SU-DHL-6 (cell line): ENCODE measurements around the gene PPM1H.

Experiments used
- H2AFZ ChIP-seq: fragments of 200-600 bp; sonication (generic); 2 replicates; pipeline ENCODE4 v1.6.1; 2014; ENCODE audit warnings: low read depth, mild to moderate bottlenecking, moderate library complexity, mixed read lengths, antibody characterized with exemption, low read length; ENCODE audit not compliant: severe bottlenecking
- H3F3A ChIP-seq: fragments of 200-600 bp; shearing (Covaris generic); 2 replicates; pipeline ENCODE4 v1.6.0; 2016; ENCODE audit warnings: antibody characterized with exemption, mild to moderate bottlenecking; ENCODE audit not compliant: insufficient read depth
- H3K27ac ChIP-seq: fragments of 200-600 bp; sonication (generic); 2 replicates; pipeline ENCODE4 v1.5.1; 2016; ENCODE audit warnings: low read depth, mild to moderate bottlenecking, low read length, moderate library complexity, mixed read lengths
- H3K27me3 ChIP-seq: fragments of 200-600 bp; sonication (generic), shearing (Covaris generic); 2 replicates; pipeline ENCODE4 v1.6.0; 2014; ENCODE audit warnings: mild to moderate bottlenecking, low read length
- H3K36me3 ChIP-seq: fragments of 200-600 bp; sonication (generic); 2 replicates; pipeline ENCODE4 v1.6.1; 2014; ENCODE audit warnings: mild to moderate bottlenecking, low read length, mixed read lengths
- H3K4me2 ChIP-seq: fragments of 300-600, 200-600 bp; shearing (Covaris generic), sonication (generic); 2 replicates; pipeline ENCODE4 v1.6.0; 2014; ENCODE audit warnings: low read length, low read depth, mild to moderate bottlenecking; ENCODE audit not compliant: poor library complexity, severe bottlenecking
- H3K4me3 ChIP-seq: fragments of 200-600 bp; sonication (generic); 2 replicates; pipeline ENCODE4 v1.5.1; 2014; ENCODE audit warnings: antibody characterized with exemption, low read length, mild to moderate bottlenecking, mixed read lengths; ENCODE audit not compliant: insufficient read depth, poor library complexity, severe bottlenecking
- H3K79me2 ChIP-seq: fragments of 200-600 bp; sonication (generic); 2 replicates; pipeline ENCODE4 v1.6.1; 2014; ENCODE audit warnings: mild to moderate bottlenecking, low read length, moderate library complexity; ENCODE audit not compliant: insufficient read depth
- H3K9ac ChIP-seq: fragments of 200-600 bp; sonication (generic); 2 replicates; pipeline ENCODE4 v1.7.0; 2014; ENCODE audit warnings: mild to moderate bottlenecking, low read length
- H3K9me2 ChIP-seq: fragments of 200-600 bp; sonication (generic); replicated peaks from 2 replicates; pipeline ENCODE4 v1.6.1; 2014; ENCODE audit warnings: low read length; ENCODE audit not compliant: insufficient read depth
- H3K9me3 ChIP-seq: fragments of 200-600 bp; sonication (generic); 2 replicates; pipeline ENCODE4 v1.6.1; 2014; ENCODE audit warnings: low read length, mixed read lengths; ENCODE audit not compliant: insufficient read depth
- H4K20me1 ChIP-seq: fragments of 200-600 bp; sonication (generic); 2 replicates; pipeline ENCODE4 v1.6.1; 2014; ENCODE audit warnings: low read depth, mild to moderate bottlenecking, antibody characterized with exemption, low read length, moderate library complexity, mixed read lengths
- EZH2phosphoT487 ChIP-seq: fragments of 200-600 bp; sonication (generic), shearing (Covaris generic); conservative IDR thresholded peaks from 2 replicates; pipeline ENCODE4 v1.6.1; 2018; ENCODE audit warnings: mild to moderate bottlenecking, antibody characterized with exemption, low read length, moderate library complexity, mixed read lengths
- TF ChIP-seq, protein P1 (sequence below): fragments of 200-600 bp; sonication (generic); IDR thresholded peaks from one replicate; pipeline ENCODE4 v1.5.1; 2017; ENCODE audit warnings: antibody characterized with exemption, mild to moderate bottlenecking, low read length, moderate library complexity; ENCODE audit not compliant: insufficient read depth, poor library complexity, severe bottlenecking

The PPM1H gene

DNA sequence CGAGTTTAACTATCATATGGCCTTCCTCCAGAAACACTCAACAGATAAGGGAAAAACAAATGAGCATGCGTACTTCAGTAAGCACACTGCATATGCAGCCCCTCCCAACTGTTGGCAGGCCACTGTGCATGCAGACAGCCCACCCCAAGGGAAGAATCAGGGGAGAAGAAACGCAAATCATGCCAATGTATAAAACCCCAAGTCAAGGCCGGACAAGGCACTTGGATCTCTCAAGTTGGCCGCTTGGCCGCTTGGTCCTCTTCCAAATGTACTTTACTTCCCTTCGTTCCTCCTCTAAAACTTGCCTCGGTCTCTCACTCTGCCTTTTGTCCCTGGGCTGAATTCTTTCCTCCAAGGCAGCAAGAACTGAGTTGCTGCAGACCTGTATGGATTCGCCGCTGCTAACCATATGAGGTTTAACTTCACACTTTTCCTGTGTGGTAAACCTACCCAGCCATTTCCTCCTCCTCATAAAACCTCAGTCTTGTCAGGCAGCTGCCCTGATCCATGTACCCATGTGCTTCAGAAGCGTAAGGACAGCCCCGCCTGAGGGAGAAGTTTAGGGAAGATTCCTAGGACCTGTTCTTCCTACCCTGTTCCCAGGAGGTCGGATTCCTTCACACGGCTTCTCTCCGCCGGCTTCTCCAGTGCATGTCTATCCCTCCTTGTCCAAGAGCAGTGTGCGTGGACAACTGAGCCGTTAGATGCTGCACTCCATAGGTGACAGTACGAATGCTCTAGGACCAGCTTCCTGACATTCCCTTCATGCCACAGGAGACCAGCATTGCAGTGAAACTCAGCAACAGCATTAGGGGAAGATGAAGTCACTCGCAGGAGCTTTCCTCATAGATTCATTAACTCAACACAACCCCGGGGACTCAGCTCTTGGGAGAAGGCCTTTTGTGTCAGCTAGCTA lies 280.4 kb downstream of the PPM1H start:
- Histone ChIP-seq H2AFZ (no peak overlapping the region), H3K36me3 (no peaks in the 10 kb centered on the region), H3K27me3 (no peaks in the 10 kb centered on the region), H3K9ac (no peak overlapping the region), H3K9me2 (no peaks in the 10 kb centered on the region), H3K27ac (no peak overlapping the region), H3K4me3 (no peak overlapping the region), H3F3A (no peaks in the 10 kb centered on the region), H3K79me2 (no peaks in the 10 kb centered on the region), H3K4me2 (no peak overlapping the region), H4K20me1 (no peaks in the 10 kb centered on the region), H3K9me3 (no peaks in the 10 kb centered on the region)
- TF ChIP-seq, protein P1, sequence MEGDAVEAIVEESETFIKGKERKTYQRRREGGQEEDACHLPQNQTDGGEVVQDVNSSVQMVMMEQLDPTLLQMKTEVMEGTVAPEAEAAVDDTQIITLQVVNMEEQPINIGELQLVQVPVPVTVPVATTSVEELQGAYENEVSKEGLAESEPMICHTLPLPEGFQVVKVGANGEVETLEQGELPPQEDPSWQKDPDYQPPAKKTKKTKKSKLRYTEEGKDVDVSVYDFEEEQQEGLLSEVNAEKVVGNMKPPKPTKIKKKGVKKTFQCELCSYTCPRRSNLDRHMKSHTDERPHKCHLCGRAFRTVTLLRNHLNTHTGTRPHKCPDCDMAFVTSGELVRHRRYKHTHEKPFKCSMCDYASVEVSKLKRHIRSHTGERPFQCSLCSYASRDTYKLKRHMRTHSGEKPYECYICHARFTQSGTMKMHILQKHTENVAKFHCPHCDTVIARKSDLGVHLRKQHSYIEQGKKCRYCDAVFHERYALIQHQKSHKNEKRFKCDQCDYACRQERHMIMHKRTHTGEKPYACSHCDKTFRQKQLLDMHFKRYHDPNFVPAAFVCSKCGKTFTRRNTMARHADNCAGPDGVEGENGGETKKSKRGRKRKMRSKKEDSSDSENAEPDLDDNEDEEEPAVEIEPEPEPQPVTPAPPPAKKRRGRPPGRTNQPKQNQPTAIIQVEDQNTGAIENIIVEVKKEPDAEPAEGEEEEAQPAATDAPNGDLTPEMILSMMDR: no peak
- TF ChIP-seq EZH2phosphoT487: no peak

DNA sequence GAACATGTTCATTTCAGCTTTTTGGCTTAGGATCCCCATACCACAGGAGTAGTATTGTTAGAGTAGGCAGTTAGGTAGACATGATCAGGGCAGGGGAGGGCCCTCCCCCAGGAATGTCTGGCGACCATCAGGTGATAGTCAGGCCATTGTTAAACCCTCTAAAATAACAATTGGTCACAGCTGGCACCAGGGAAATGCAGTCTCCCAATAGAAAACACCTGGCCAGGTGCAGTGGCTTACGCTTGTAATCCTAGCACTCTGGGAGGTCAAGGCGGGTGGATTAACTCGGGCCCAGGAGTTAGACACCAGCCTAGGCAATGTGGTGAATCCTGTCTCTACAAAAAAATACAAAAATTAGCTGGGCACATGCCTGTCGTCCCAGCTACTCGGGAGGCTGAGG lies 281.2 kb downstream of the PPM1H start:
- H3K9me3 ChIP-seq: no peaks in the 10 kb centered on the region
- no peaks in the 10 kb centered on the region for H3F3A ChIP-seq
- H2AFZ ChIP-seq: no peak overlapping the region
- no peaks in the 10 kb centered on the region for H3K27me3 ChIP-seq
- H3K4me3 ChIP-seq: no peak overlapping the region
- H3K36me3 ChIP-seq: no peaks in the 10 kb centered on the region
- H3K4me2 ChIP-seq: no peak overlapping the region
- TF ChIP-seq, protein P1: no peak
- no peak for TF ChIP-seq EZH2phosphoT487
- no peak overlapping the region for H3K9ac ChIP-seq
- H3K27ac ChIP-seq: no peak overlapping the region
- no peaks in the 10 kb centered on the region for H3K9me2 ChIP-seq
- H3K79me2 ChIP-seq: no peaks in the 10 kb centered on the region
- H4K20me1 ChIP-seq: no peaks in the 10 kb centered on the region

DNA sequence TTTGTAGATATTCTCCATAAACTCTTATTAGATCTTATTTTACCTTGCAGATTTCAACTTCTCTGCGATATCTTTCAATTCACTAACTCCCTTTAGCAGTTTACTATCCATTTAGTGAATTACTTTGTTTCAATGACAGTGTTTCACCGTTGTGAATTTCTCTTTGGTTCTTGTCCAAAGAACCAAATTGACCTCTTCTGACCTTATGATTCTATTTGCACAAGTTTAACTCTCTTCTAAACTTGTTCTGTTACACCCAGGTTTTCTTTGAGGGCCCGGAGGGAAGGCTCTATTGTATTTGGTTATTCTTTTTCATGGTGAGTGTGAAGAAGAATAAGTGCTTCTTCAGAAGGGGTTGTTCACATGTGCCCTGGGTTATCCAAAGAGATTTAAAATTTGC lies 281.6 kb downstream of the PPM1H start:
- Histone ChIP-seq H4K20me1 (no peaks in the 10 kb centered on the region), H3K4me2 (no peak overlapping the region)
- no peak for TF ChIP-seq EZH2phosphoT487
- TF ChIP-seq, protein P1: no peak

More for the DNA sequence above, 281.6 kb downstream of the PPM1H start:
- Histone ChIP-seq H3K9me3 (no peaks in the 10 kb centered on the region), H3K36me3 (no peaks in the 10 kb centered on the region), H3K9me2 (no peaks in the 10 kb centered on the region), H3K9ac (no peak overlapping the region), H3K27ac (no peak overlapping the region), H3K27me3 (no peaks in the 10 kb centered on the region), H3K79me2 (no peaks in the 10 kb centered on the region), H3F3A (no peaks in the 10 kb centered on the region), H2AFZ (no peak overlapping the region), H3K4me3 (no peak overlapping the region)
